ENCODE measurements around the gene PDE5A. TPM values are rescaled to one million over a fixed set of nuclear protein-coding genes. Genes with fewer than 3 reads are reported as not detected.

Gene PDE5A
- total and polyA plus RNA-seq, 2 donors (not counting 3 experiments of a cell fraction or from before 2014, with no cell fraction given) = 0.73 to 2.3 TPM

- FAIRE-seq (no peak), DNase-seq (ENCODE audit: low read depth, low spot score) (no peak)
- Histone ChIP-seq H3K4me2 (ENCODE audit: insufficient read depth, low read length) (no peak overlapping the region), H3K36me3 (ENCODE audit: control insufficient read depth in 2 of 2, extremely low read depth in 1 of 2, insufficient read depth in 2 of 2, low read length in 2 of 2) (peaks cover 0 to 2% of the 10 kb centered on the region in 2 experiments), H3K79me2 (ENCODE audit: control insufficient read depth, insufficient read depth, low read length) (no peaks in the 10 kb centered on the region), H3K9me1 (replicated peaks; ENCODE audit: control insufficient read depth, extremely low read depth, insufficient read depth, low read length) (no peaks in the 10 kb centered on the region), H2AFZ (ENCODE audit: low read depth, low read length) (no peak overlapping the region), H3K27me3 (ENCODE audit: control insufficient read depth in 2 of 2, insufficient read depth in 2 of 2, low read length in 2 of 2) (no peaks in the 10 kb centered on the region), H3K27ac (ENCODE audit: insufficient read depth, low read depth, low read length) (no peak overlapping the region), H3K4me1 (ENCODE audit: control insufficient read depth, extremely low read depth, insufficient read depth, low read length) (no peaks in the 10 kb centered on the region), H3K9me3 (replicated peaks; ENCODE audit: control insufficient read depth, insufficient read depth, low read length) (no peaks in the 10 kb centered on the region), H3K9ac (replicated peaks; ENCODE audit: extremely low read depth, insufficient read depth, low read length) (no peak overlapping the region), H4K20me1 (replicated peaks; ENCODE audit: control insufficient read depth, extremely low read depth, insufficient read depth, low read length) (no peaks in the 10 kb centered on the region), H3K4me3 (replicated peaks in 1 of 3; ENCODE audit: insufficient read depth in 1 of 3, low read depth in 1 of 3, low read length in 3 of 3) (no peak overlapping the region)
- intact Hi-C loops (cut with micrococcal nuclease) = no loop called here
- ChIA-PET CTCF (interaction anchor here (0.8 to 1.0 kb wide), 2 partner anchors 12 to 14 kb away, joined by 3 to 5 read pairs; no protein-coding TSS in a partner anchor), POLR2A (no interaction called here)
- dilution Hi-C loops (cut with MboI; ENCODE audit: extremely low pct_ligation_motif_present, low sequenced_read_pairs) = no loop called here
- no TSS peak for BruUV-seq (replicated peaks)
- TF ChIP-seq MAX (IDR thresholded peaks at IDR 0.05; ENCODE audit: insufficient read depth, insufficient read length) (no peak), POLR2AphosphoS5 (IDR thresholded peaks at IDR 0.05; ENCODE audit: insufficient read depth, low read depth, low read length) (no peak), FOS (IDR thresholded peaks at IDR 0.05; ENCODE audit: borderline replicate concordance, insufficient read depth, low read length) (no peak), EZH2 (IDR thresholded peaks at IDR 0.05; ENCODE audit: borderline replicate concordance, low read depth, low read length, severe bottlenecking) (no peak), POLR2A (IDR thresholded peaks at IDR 0.05; ENCODE audit: low read depth, low read length) (no peak), MYC (IDR thresholded peaks at IDR 0.05; ENCODE audit: low read depth, low read length) (no peak), JUN (IDR thresholded peaks at IDR 0.05; ENCODE audit: borderline replicate concordance, insufficient read depth, insufficient read length, low read depth) (no peak), GATA2 (IDR thresholded peaks at IDR 0.05; ENCODE audit: insufficient read depth, insufficient read length, low read depth, low read length) (no peak), CTCF (IDR thresholded peaks at IDR 0.05; ENCODE audit: extremely low read depth in 1 of 2, insufficient read depth in 1 of 2, low read depth in 1 of 2, low read length in 2 of 2) (no peak)
Observed at GRCh38 chr4:119478446-119479179, 150.0 kb downstream of the PDE5A start.
